ENCODE data around the gene ENOSF1. TPM values are rescaled to one million over a fixed set of nuclear protein-coding genes. Genes with fewer than 3 reads are reported as not detected.

Gene ENOSF1
- total and polyA plus RNA-seq, 2 of the 13 experiments (the other 11 are each of a cell fraction or from before 2014, with no cell fraction given) = 37.6 to 40.1 TPM

GRCh38 chr18:671405-671804 lies 41.0 kb downstream of the ENOSF1 start:
- Histone ChIP-seq H3K4me3 (replicated peaks in 1 of 3; ENCODE audit: insufficient read depth in 1 of 3, low read depth in 2 of 3, low read length in 3 of 3) (no peak overlapping the region), H3K27me3 (ENCODE audit: control insufficient read depth in 1 of 2, insufficient read depth in 2 of 2, low read length in 2 of 2) (no peaks in the 10 kb centered on the region), H3K4me1 (ENCODE audit: insufficient read depth, low read length) (peaks cover 12% of the 10 kb centered on the region; the same call in 1 of the 2 replicates), H3K4me2 (ENCODE audit: low read depth, low read length) (no peak overlapping the region), H4K20me1 (ENCODE audit: insufficient read depth, low read length) (peaks cover 3% of the 10 kb centered on the region; the same call in 1 of the 2 replicates), H3K9ac (ENCODE audit: insufficient read depth, low read depth, low read length) (no peak overlapping the region), H3K36me3 (replicated peaks in 1 of 2; ENCODE audit: control insufficient read depth in 1 of 2, insufficient read depth in 2 of 2, low read length in 2 of 2) (peaks cover 18 to 81% of the 10 kb centered on the region in 2 experiments), H3K27ac (ENCODE audit: extremely low read length, insufficient read depth, low read length) (no peak overlapping the region), H3K9me3 (ENCODE audit: low read length) (no peaks in the 10 kb centered on the region), H3K79me2 (ENCODE audit: insufficient read depth, low read length) (peaks cover 4% of the 10 kb centered on the region), H2AFZ (ENCODE audit: low read length) (no peak overlapping the region)
- intact Hi-C loops (cut with micrococcal nuclease; ENCODE audit: unreplicated experiment) (no loop called here), in situ Hi-C loops (cut with HindIII; ENCODE audit: extremely low pct_ligation_motif_present, low pct_unique_long_range_greater_than_20kb) (no loop called here)
- WGBS (ENCODE audit: low lambda C conversion rate) = 89% methylated on average over 1 of the region's 1 CpG
- ATAC-seq (no peak), DNase-seq (ENCODE audit: low spot score) (no peak), FAIRE-seq (no peak)
- ChIA-PET CTCF (ENCODE audit: low intra/inter-chr PET ratio, low total read pairs) (no interaction called here), POLR2A (interaction anchor here (1.0 kb wide), 2 partner anchors 13 kb away, joined by 3 to 4 read pairs; no protein-coding TSS in a partner anchor)
- TF ChIP-seq RBAK (CRISPR knock-in tag; IDR thresholded peaks at IDR 0.05) (no peak), RBM22 (optimal IDR thresholded peaks at IDR 0.05; ENCODE audit: low read length) (peak; percentile 78), MAZ (IDR thresholded peaks at IDR 0.05; ENCODE audit: borderline replicate concordance, low read depth, low read length) (no peak), MAZ (CRISPR knock-in tag; IDR thresholded peaks at IDR 0.05; ENCODE audit: low read depth) (no peak), ZSCAN21 (CRISPR knock-in tag; IDR thresholded peaks at IDR 0.05; ENCODE audit: borderline replicate concordance) (peak; percentile 90), SSRP1 (CRISPR knock-in tag; IDR thresholded peaks at IDR 0.05) (no peak), ZNF761 (CRISPR knock-in tag; conservative IDR thresholded peaks at IDR 0.05) (no peak), POLR2A (IDR thresholded peaks at IDR 0.05; ENCODE audit: insufficient read depth in 1 of 2, low read depth in 2 of 2, low read length in 2 of 2) (0 out of 4 replicates have a peak, but pooled peaks of 1 of the 2 experiments have one; percentile 27), ZBTB46 (CRISPR knock-in tag; IDR thresholded peaks at IDR 0.05; ENCODE audit: borderline replicate concordance) (no peak), SP140L (CRISPR knock-in tag; IDR thresholded peaks at IDR 0.05; ENCODE audit: borderline replicate concordance) (no peak), RBM39 (IDR thresholded peaks at IDR 0.05; ENCODE audit: low read depth, low read length, poor library complexity, severe bottlenecking) (no peak), ZNF747 (CRISPR knock-in tag; IDR thresholded peaks at IDR 0.05; ENCODE audit: borderline replicate concordance) (no peak), ZNF350 (CRISPR knock-in tag; IDR thresholded peaks at IDR 0.05; ENCODE audit: borderline replicate concordance, low read depth) (no peak)
- TF ChIP-seq, protein P1, sequence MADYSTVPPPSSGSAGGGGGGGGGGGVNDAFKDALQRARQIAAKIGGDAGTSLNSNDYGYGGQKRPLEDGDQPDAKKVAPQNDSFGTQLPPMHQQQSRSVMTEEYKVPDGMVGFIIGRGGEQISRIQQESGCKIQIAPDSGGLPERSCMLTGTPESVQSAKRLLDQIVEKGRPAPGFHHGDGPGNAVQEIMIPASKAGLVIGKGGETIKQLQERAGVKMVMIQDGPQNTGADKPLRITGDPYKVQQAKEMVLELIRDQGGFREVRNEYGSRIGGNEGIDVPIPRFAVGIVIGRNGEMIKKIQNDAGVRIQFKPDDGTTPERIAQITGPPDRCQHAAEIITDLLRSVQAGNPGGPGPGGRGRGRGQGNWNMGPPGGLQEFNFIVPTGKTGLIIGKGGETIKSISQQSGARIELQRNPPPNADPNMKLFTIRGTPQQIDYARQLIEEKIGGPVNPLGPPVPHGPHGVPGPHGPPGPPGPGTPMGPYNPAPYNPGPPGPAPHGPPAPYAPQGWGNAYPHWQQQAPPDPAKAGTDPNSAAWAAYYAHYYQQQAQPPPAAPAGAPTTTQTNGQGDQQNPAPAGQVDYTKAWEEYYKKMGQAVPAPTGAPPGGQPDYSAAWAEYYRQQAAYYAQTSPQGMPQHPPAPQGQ (CRISPR knock-in tag; IDR thresholded peaks at IDR 0.05; ENCODE audit: borderline replicate concordance) = no peak
- no TSS peak for BruUV-seq (replicated peaks)

All from HepG2 (cell line).